ENCODE results near the gene SLN. TPM values are rescaled to one million over a fixed set of nuclear protein-coding genes. Genes with fewer than 3 reads are reported as not detected.

The SLN gene
- total and polyA plus RNA-seq, 7 donors, result 475 to 8,637 (median 2,561) TPM

DNA sequence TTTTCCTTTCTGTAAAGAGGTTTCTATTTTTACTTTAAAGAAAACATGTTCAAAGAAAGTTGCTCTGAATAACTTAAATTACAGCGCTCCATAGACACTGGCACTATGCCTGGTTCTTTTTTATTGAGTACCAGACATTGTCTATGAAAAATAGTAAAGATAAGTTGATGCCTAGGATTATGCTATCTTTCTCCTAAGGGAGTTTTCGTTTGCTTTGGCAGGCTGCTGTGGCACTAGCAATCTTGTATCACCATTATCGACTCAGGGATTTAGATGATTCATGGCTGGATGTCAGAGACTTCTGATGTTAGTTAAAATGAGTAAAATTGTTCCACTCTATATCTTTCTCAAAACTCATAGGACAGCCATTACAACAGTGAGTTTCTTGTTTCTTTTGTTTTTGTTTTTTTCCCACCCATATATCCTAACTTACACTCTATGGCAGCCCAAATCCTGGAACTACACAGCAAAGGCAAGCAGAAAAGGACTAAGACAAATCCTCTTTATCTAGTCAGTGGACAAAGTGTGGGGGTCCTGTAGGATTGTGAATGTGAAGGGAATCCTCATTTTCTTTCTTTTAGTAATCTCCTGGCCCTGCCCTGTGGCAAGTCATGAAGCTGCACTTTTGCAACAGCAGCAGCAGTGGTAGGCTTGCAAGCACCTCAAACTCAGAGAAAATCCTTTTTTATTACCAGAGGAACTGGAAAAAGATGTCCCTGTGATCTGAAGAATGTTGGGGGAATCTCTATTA is 20.7 kb downstream of the SLN start:
- intact Hi-C loops (cut with DNase I), result loop anchor here in 1 of 2 donors (2.0 kb wide), 1 partner anchor 114 kb away; no protein-coding TSS in a partner anchor
- Histone ChIP-seq H3K4me3 (no peak overlapping the region), H3K4me1 (peaks cover 7% of the 10 kb centered on the region), H3K27me3 (ENCODE audit: insufficient read depth in 3 of 3, low read length in 2 of 3) (no peaks in the 10 kb centered on the region), H3K9me3 (no peaks in the 10 kb centered on the region), H3K36me3 (ENCODE audit: insufficient read depth in 1 of 2, low read depth in 1 of 2) (no peaks in the 10 kb centered on the region), H3K27ac (no peak overlapping the region)
- no peak for ATAC-seq
- no peak for DNase-seq
- WGBS, 3 donors, result 35 to 45% (median 42%) methylated on average over 3 of the region's 3 CpGs
- TF ChIP-seq, protein P1, sequence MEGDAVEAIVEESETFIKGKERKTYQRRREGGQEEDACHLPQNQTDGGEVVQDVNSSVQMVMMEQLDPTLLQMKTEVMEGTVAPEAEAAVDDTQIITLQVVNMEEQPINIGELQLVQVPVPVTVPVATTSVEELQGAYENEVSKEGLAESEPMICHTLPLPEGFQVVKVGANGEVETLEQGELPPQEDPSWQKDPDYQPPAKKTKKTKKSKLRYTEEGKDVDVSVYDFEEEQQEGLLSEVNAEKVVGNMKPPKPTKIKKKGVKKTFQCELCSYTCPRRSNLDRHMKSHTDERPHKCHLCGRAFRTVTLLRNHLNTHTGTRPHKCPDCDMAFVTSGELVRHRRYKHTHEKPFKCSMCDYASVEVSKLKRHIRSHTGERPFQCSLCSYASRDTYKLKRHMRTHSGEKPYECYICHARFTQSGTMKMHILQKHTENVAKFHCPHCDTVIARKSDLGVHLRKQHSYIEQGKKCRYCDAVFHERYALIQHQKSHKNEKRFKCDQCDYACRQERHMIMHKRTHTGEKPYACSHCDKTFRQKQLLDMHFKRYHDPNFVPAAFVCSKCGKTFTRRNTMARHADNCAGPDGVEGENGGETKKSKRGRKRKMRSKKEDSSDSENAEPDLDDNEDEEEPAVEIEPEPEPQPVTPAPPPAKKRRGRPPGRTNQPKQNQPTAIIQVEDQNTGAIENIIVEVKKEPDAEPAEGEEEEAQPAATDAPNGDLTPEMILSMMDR (IDR thresholded peaks at IDR 0.05), result no peak

DNA sequence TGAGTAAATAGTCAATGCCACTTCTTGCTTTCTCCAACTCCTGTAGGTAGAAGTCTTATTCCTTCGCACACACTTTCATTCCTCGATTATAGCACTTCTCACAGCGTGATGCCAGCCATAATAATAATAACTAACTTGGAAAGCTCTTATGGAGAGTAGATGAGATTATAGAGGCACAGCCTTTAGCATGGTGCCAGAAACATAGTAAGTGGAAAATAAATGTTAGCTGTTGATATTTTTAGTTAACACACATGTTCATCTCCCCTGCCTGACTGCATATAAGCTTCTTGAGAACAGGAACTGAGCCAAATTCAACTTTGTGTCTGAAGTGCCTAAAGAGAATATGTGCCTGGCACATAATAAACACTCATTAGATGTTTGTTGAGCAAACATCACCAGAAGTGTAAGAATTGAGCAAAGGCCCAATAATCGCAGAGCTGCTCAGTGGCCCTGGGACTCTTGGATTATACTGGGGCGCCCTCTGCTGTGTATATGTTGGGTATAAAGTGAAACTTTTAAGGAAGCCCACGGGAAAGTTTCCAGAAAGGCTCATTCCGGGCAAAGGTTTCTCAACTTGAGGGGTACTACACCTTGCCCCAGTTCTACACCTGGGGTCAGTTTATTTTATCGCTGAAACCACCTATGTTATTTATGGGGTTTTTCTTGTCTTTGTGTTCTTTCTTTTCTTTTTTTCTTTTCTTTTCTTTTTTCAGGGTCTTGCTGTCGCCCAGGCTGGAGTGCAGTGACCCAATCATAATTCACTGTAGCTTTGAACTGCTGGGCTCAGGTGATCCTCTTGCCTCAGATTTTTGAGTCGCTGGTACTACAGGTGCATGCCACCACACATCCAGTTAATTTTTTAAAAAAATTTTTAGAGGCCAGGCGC is 22.3 kb downstream of the SLN start:
- ATAC-seq, result peak; percentile 78 to 96 (median 86)
- no peaks in the 10 kb centered on the region for H3K4me1 ChIP-seq
- intact Hi-C loops (cut with DNase I), result loop anchor here (2.0 to 5.0 kb wide), 2 partner anchors 112 to 113 kb away; no protein-coding TSS in a partner anchor
- H3K9me3 ChIP-seq, result no peaks in the 10 kb centered on the region
- peak overlapping the region; percentile 48 for H3K4me3 ChIP-seq
- H3K27ac ChIP-seq, result no peak overlapping the region
- 40 to 46% (median 44%) methylated on average over 11 of the region's 11 CpGs for WGBS, 3 donors
- no peaks in the 10 kb centered on the region for H3K27me3 ChIP-seq (ENCODE audit: insufficient read depth in 3 of 3, low read length in 2 of 3)
- DNase-seq, result peak; percentile 53 to 76
- H3K36me3 ChIP-seq (ENCODE audit: insufficient read depth in 1 of 2, low read depth in 1 of 2), result no peaks in the 10 kb centered on the region
- TF ChIP-seq, protein P1 (IDR thresholded peaks at IDR 0.05), result peak; percentile 72

DNA sequence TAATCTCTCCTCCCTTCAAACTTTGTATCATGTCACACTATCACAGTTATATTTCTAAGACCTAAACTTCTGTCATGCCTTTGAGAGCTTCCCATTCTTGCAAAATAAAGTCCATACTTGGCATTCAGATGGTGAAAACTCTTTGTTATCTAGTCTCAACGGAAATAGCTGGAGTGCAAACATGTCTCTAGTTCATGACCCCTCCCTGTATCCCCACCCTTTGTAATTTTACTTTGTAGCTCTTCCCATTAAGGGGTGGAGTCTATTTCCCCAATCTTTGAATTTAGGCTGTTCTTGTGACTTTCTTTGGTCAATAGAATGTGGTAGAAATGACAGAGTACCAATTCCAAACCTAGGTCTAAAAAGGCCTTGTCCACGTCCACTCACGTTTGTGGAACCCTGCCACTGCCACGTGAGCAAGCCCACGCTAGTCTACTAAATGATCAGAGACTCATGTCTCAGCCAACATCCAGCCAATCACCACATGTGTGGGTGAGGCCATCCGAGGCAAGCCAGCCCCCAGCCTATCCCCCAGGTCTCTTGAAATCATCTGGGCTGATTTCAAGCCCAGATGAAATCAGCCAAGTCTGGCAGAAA is 23.4 kb downstream of the SLN start:
- Histone ChIP-seq H3K9me3 (no peaks in the 10 kb centered on the region), H3K27me3 (ENCODE audit: insufficient read depth in 3 of 3, low read length in 2 of 3) (no peaks in the 10 kb centered on the region), H3K27ac (no peak overlapping the region), H3K4me1 (no peaks in the 10 kb centered on the region), H3K4me3 (no peak overlapping the region), H3K36me3 (ENCODE audit: insufficient read depth in 1 of 2, low read depth in 1 of 2) (no peaks in the 10 kb centered on the region)
- ATAC-seq, result no peak
- TF ChIP-seq, protein P1 (IDR thresholded peaks at IDR 0.05), result no peak
- intact Hi-C loops (cut with DNase I), result loop anchor here in 1 of 2 donors (5.0 kb wide), 1 partner anchor 111 kb away; no protein-coding TSS in a partner anchor
- DNase-seq, result no peak
- 54 to 70% (median 61%) methylated on average over 6 of the region's 6 CpGs for WGBS, 3 donors

DNA sequence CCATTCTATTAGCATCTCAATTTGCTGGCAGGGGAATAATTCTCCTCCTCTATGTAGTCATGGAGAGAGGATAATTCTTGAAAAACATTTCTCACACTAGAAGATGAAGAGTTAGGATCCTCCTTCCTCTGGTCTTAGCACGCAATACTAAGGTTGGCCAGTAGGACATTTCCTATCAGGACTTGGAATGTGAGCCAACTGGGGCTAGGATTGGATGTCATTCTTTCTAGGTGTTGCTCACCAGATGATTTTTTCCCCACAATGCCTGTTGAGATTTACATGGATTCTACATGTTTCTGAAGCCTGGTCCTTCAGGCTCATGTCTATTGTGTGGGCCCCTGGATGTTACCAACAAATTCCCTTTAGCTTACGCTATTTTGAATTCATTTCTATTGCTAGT is 28.0 kb downstream of the SLN start:
- intact Hi-C loops (cut with DNase I), result no loop called here
- H3K27me3 ChIP-seq (ENCODE audit: insufficient read depth in 3 of 3, low read length in 2 of 3), result no peaks in the 10 kb centered on the region
- H3K4me1 ChIP-seq, result no peaks in the 10 kb centered on the region
- no peak for DNase-seq
- no peak for ATAC-seq
- TF ChIP-seq, protein P1 (IDR thresholded peaks at IDR 0.05), result peak; percentile 19
- 91 to 97% (median 95%) methylated on average over 2 of the region's 2 CpGs for WGBS, 3 donors
- H3K36me3 ChIP-seq (ENCODE audit: insufficient read depth in 1 of 2, low read depth in 1 of 2), result no peaks in the 10 kb centered on the region
- no peak overlapping the region for H3K4me3 ChIP-seq
- H3K9me3 ChIP-seq, result no peaks in the 10 kb centered on the region
- H3K27ac ChIP-seq, result no peak overlapping the region
